ENCODE results near the gene CPLX1.

Gene CPLX1

GRCh38 chr4:825971-826330 is at the start of gene CPLX1:
Gene CPLX1, minus strand, starts transcription at chr4:826129. Its CDS starts 1,607 bp downstream, at chr4:824522.
- DNase-seq = no peak

GRCh38 chr4:874971-875817 is 49.3 kb upstream of the CPLX1 start:
- DNase-seq = no peak

- DNase-seq = no peak
Measured at GRCh38 chr4:874056-874455, 48.1 kb upstream of the CPLX1 start.

GRCh38 chr4:872241-872981 is 46.5 kb upstream of the CPLX1 start:
- DNase-seq = no peak

GRCh38 chr4:871484-871883 is 45.6 kb upstream of the CPLX1 start:
- no peak for DNase-seq

GRCh38 chr4:870951-871350 is 45.0 kb upstream of the CPLX1 start:
- no peak for DNase-seq

GRCh38 chr4:869776-870175 is 43.8 kb upstream of the CPLX1 start:
- DNase-seq = no peak

- no peak for DNase-seq
Measured at GRCh38 chr4:868421-868820, 42.5 kb upstream of the CPLX1 start.

GRCh38 chr4:867526-868250 is 41.8 kb upstream of the CPLX1 start:
- no peak for DNase-seq

- no peak for DNase-seq
Measured at GRCh38 chr4:866761-867390, 40.9 kb upstream of the CPLX1 start.

- no peak for DNase-seq
Measured at GRCh38 chr4:866068-866760, 40.3 kb upstream of the CPLX1 start.

- no peak for DNase-seq
Measured at GRCh38 chr4:865572-865971, 39.6 kb upstream of the CPLX1 start.

- no peak for DNase-seq
Measured at GRCh38 chr4:865121-865465, 39.2 kb upstream of the CPLX1 start.

GRCh38 chr4:864456-865120 is 38.7 kb upstream of the CPLX1 start:
- no peak for DNase-seq

GRCh38 chr4:860561-860960 is 34.6 kb upstream of the CPLX1 start:
- no peak for DNase-seq

GRCh38 chr4:859496-859895 is 33.6 kb upstream of the CPLX1 start:
- DNase-seq = no peak

GRCh38 chr4:858831-859451 is 33.0 kb upstream of the CPLX1 start:
- DNase-seq = no peak

- no peak for DNase-seq
Measured at GRCh38 chr4:858041-858481, 32.1 kb upstream of the CPLX1 start.

GRCh38 chr4:857461-857860 is 31.5 kb upstream of the CPLX1 start:
- no peak for DNase-seq

- no peak for DNase-seq
Measured at GRCh38 chr4:856225-856901, 30.4 kb upstream of the CPLX1 start.

- no peak for DNase-seq
Measured at GRCh38 chr4:855880-856224, 29.9 kb upstream of the CPLX1 start.

All from femur (tissue), 1 donor.